DOHH2 (cell line): ENCODE measurements around the gene FAM193A.

Source experiments
- H3F3A ChIP-seq: fragments of 200-600 bp; sonication (generic), shearing (Covaris generic); 2 replicates; pipeline ENCODE4 v1.6.0; 2016; ENCODE audit warnings: antibody characterized with exemption, mild to moderate bottlenecking; ENCODE audit not compliant: control insufficient read depth, insufficient read depth
- H3K27ac ChIP-seq: fragments of 200-600 bp; sonication (generic); 2 replicates; pipeline ENCODE4 v1.5.1; 2014; ENCODE audit warnings: low read depth, mild to moderate bottlenecking, low read length, moderate library complexity
- H3K27me3 ChIP-seq: fragments of 200-600 bp; sonication (generic); 2 replicates; pipeline ENCODE4 v1.6.1; 2014; ENCODE audit warnings: mild to moderate bottlenecking, low read length, mixed read lengths; ENCODE audit not compliant: control insufficient read depth
- H3K36me3 ChIP-seq: fragments of 200-600 bp; sonication (generic); 2 replicates; pipeline ENCODE4 v1.6.1; 2014; ENCODE audit warnings: mild to moderate bottlenecking, low read length, moderate library complexity, mixed read lengths; ENCODE audit not compliant: control insufficient read depth
- H3K4me1 ChIP-seq: fragments of 200-600 bp; sonication (generic); 2 replicates; pipeline ENCODE4 v1.6.1; 2014; ENCODE audit warnings: mild to moderate bottlenecking, low read length, mixed read lengths; ENCODE audit not compliant: control insufficient read depth
- H3K4me2 ChIP-seq: fragments of 200-600 bp; sonication (generic); 2 replicates; pipeline ENCODE4 v1.6.0; 2014; ENCODE audit warnings: mild to moderate bottlenecking, low read length, moderate library complexity
- H3K4me3 ChIP-seq: fragments of 200-600 bp; sonication (generic); 2 replicates; pipeline ENCODE4 v1.5.1; 2014; ENCODE audit warnings: mild to moderate bottlenecking, low read length, mixed read lengths
- H3K79me2 ChIP-seq: fragments of 200-600 bp; sonication (generic); 2 replicates; pipeline ENCODE4 v1.6.1; 2014; ENCODE audit warnings: mild to moderate bottlenecking, low read length, mixed read lengths; ENCODE audit not compliant: control insufficient read depth
- H3K9me2 ChIP-seq: fragments of 200-600 bp; sonication (generic); replicated peaks from 2 replicates; pipeline ENCODE4 v1.6.1; 2014; ENCODE audit warnings: mild to moderate bottlenecking, low read length, mixed read lengths; ENCODE audit not compliant: control insufficient read depth
- H3K9me3 ChIP-seq: fragments of 200-600 bp; sonication (generic); 2 replicates; pipeline ENCODE4 v1.6.1; 2014; ENCODE audit warnings: antibody characterized with exemption, low read length, mixed read lengths; ENCODE audit not compliant: control insufficient read depth, insufficient read depth
- H4K20me1 ChIP-seq: fragments of 200-600 bp; sonication (generic); 2 replicates; pipeline ENCODE4 v1.6.0; 2014; ENCODE audit warnings: low read depth, mild to moderate bottlenecking, antibody characterized with exemption, low read length, moderate library complexity; ENCODE audit not compliant: control insufficient read depth, insufficient read depth
- CTCF ChIP-seq: fragments of 200-600 bp; sonication (generic); IDR thresholded peaks from one replicate; pipeline ENCODE4 v1.5.1; 2014; ENCODE audit warnings: antibody characterized with exemption, mild to moderate bottlenecking, low read depth, low read length; ENCODE audit not compliant: poor library complexity, severe bottlenecking
- EZH2phosphoT487 ChIP-seq: fragments of 200-600 bp; sonication (generic); IDR thresholded peaks from 2 replicates; pipeline ENCODE4 v1.6.1; 2017; ENCODE audit warnings: borderline replicate concordance, mild to moderate bottlenecking, antibody characterized with exemption, low read length, moderate library complexity, mixed read lengths

The FAM193A gene

GRCh38 chr4:2570036-2570435 is 33.6 kb downstream of the FAM193A start:
- no peak overlapping the region for H3K4me3 ChIP-seq
- H3K79me2 ChIP-seq: peaks cover 96% of the 10 kb centered on the region
- H3K9me3 ChIP-seq: no peaks in the 10 kb centered on the region
- no peak overlapping the region for H3K4me2 ChIP-seq
- H3K9me2 ChIP-seq: no peaks in the 10 kb centered on the region
- peaks cover 7% of the 10 kb centered on the region; the same call in 1 of the 2 replicates for H4K20me1 ChIP-seq
- H3K4me1 ChIP-seq: no peaks in the 10 kb centered on the region
- H3K36me3 ChIP-seq: no peaks in the 10 kb centered on the region
- no peaks in the 10 kb centered on the region for H3F3A ChIP-seq
- no peak for TF ChIP-seq EZH2phosphoT487
- no peaks in the 10 kb centered on the region for H3K27me3 ChIP-seq
- H3K27ac ChIP-seq: no peak overlapping the region

- Histone ChIP-seq H3K79me2 (peaks cover 96% of the 10 kb centered on the region), H3F3A (no peaks in the 10 kb centered on the region), H3K9me2 (no peaks in the 10 kb centered on the region), H3K36me3 (no peaks in the 10 kb centered on the region), H3K27ac (no peak overlapping the region), H3K4me1 (no peaks in the 10 kb centered on the region), H3K4me2 (no peak overlapping the region), H3K9me3 (no peaks in the 10 kb centered on the region), H3K4me3 (no peak overlapping the region), H3K27me3 (no peaks in the 10 kb centered on the region), H4K20me1 (peaks cover 8% of the 10 kb centered on the region; the same call in 1 of the 2 replicates)
- TF ChIP-seq EZH2phosphoT487 (no peak), CTCF (no peak)
Observed at GRCh38 chr4:2570551-2571222, 34.2 kb downstream of the FAM193A start.

- Histone ChIP-seq H3K27ac (no peak overlapping the region), H3K4me2 (no peak overlapping the region), H3K36me3 (no peaks in the 10 kb centered on the region), H3K4me3 (no peak overlapping the region), H3K4me1 (no peaks in the 10 kb centered on the region), H4K20me1 (peaks cover 8% of the 10 kb centered on the region; the same call in 1 of the 2 replicates), H3K79me2 (peaks cover 97% of the 10 kb centered on the region), H3K9me3 (no peaks in the 10 kb centered on the region), H3F3A (no peaks in the 10 kb centered on the region), H3K27me3 (no peaks in the 10 kb centered on the region), H3K9me2 (no peaks in the 10 kb centered on the region)
- TF ChIP-seq CTCF: no peak
- no peak for TF ChIP-seq EZH2phosphoT487
Observed at GRCh38 chr4:2572076-2572475, 35.6 kb downstream of the FAM193A start.

- Histone ChIP-seq H3K4me1 (no peaks in the 10 kb centered on the region), H3K36me3 (no peaks in the 10 kb centered on the region), H3F3A (no peaks in the 10 kb centered on the region), H3K79me2 (peaks cover 97% of the 10 kb centered on the region), H3K9me3 (no peaks in the 10 kb centered on the region), H3K27ac (no peak overlapping the region), H3K27me3 (no peaks in the 10 kb centered on the region), H3K9me2 (no peaks in the 10 kb centered on the region), H4K20me1 (peaks cover 8% of the 10 kb centered on the region), H3K4me2 (no peak overlapping the region), H3K4me3 (no peak overlapping the region)
- TF ChIP-seq CTCF (no peak), EZH2phosphoT487 (no peak)
Observed at GRCh38 chr4:2572866-2573265, 36.4 kb downstream of the FAM193A start.
